ENCODE measurements around the gene NOS2.
"Not testable (repeated sequence)": the region's sequence is repeated elsewhere in the genome, so short reads cannot be mapped to it uniquely, and the experiment has no call there.

NOS2 gene

GRCh38 chr17:27800522-27800921 is at the start of gene NOS2:
Gene NOS2, minus strand, starts transcription at chr17:27800529. Its CDS starts 1,720 bp downstream, at chr17:27798809.
- Histone ChIP-seq H3K27ac (ENCODE audit: low read depth, low read length) (no peak within 1 kb of the TSS), H3K4me1 (ENCODE audit: control insufficient read depth, insufficient read depth, low read length) (peaks cover under 1% of the 10 kb centered on the region), H3K27me3 (ENCODE audit: control insufficient read depth, insufficient read depth, low read length) (peaks cover 6% of the 10 kb centered on the region; the same call in 1 of the 2 replicates), H3K9me3 (ENCODE audit: control insufficient read depth, insufficient read depth, low read depth, low read length) (no peaks in the 10 kb centered on the region), H3K9ac (ENCODE audit: low read length) (no peak within 1 kb of the TSS), H3K36me3 (ENCODE audit: control insufficient read depth, insufficient read depth, low read length) (no peaks in the 10 kb centered on the region), H3K4me3 (ENCODE audit: low read depth, low read length) (no peak within 1 kb of the TSS)

- no peak overlapping the region for H3K9ac ChIP-seq (ENCODE audit: low read length)
- H3K27ac ChIP-seq (ENCODE audit: low read depth, low read length): no peak overlapping the region
- no peaks in the 10 kb centered on the region for H3K36me3 ChIP-seq (ENCODE audit: control insufficient read depth, insufficient read depth, low read length)
- no peaks in the 10 kb centered on the region for H3K9me3 ChIP-seq (ENCODE audit: control insufficient read depth, insufficient read depth, low read depth, low read length)
- H3K27me3 ChIP-seq (ENCODE audit: control insufficient read depth, insufficient read depth, low read length): no peaks in the 10 kb centered on the region; the same call in 1 of the 2 replicates
- H3K4me3 ChIP-seq (ENCODE audit: low read depth, low read length): no peak overlapping the region
- H3K4me1 ChIP-seq (ENCODE audit: control insufficient read depth, insufficient read depth, low read length): no peaks in the 10 kb centered on the region
Measured at GRCh38 chr17:27849474-27850185, 49.3 kb upstream of the NOS2 start.

- Histone ChIP-seq H3K4me3 (ENCODE audit: low read depth, low read length) (no peak overlapping the region), H3K27ac (ENCODE audit: low read depth, low read length) (no peak overlapping the region), H3K4me1 (ENCODE audit: control insufficient read depth, insufficient read depth, low read length) (no peaks in the 10 kb centered on the region), H3K9ac (ENCODE audit: low read length) (no peak overlapping the region), H3K36me3 (ENCODE audit: control insufficient read depth, insufficient read depth, low read length) (no peaks in the 10 kb centered on the region), H3K27me3 (ENCODE audit: control insufficient read depth, insufficient read depth, low read length) (no peaks in the 10 kb centered on the region; the same call in 1 of the 2 replicates), H3K9me3 (ENCODE audit: control insufficient read depth, insufficient read depth, low read depth, low read length) (no peaks in the 10 kb centered on the region)
Measured at GRCh38 chr17:27848931-27849330, 48.6 kb upstream of the NOS2 start.

- H3K36me3 ChIP-seq (ENCODE audit: control insufficient read depth, insufficient read depth, low read length); H3K27me3 ChIP-seq (ENCODE audit: control insufficient read depth, insufficient read depth, low read length); H3K9ac ChIP-seq (ENCODE audit: low read length); H3K4me1 ChIP-seq (ENCODE audit: control insufficient read depth, insufficient read depth, low read length); H3K27ac ChIP-seq (ENCODE audit: low read depth, low read length); H3K4me3 ChIP-seq (ENCODE audit: low read depth, low read length); H3K9me3 ChIP-seq (ENCODE audit: control insufficient read depth, insufficient read depth, low read depth, low read length): not testable (repeated sequence)
Measured at GRCh38 chr17:27846808-27847307, 46.5 kb upstream of the NOS2 start.

GRCh38 chr17:27846042-27846655 is 45.8 kb upstream of the NOS2 start:
- H3K9ac ChIP-seq (ENCODE audit: low read length): no peak overlapping the region
- H3K36me3 ChIP-seq (ENCODE audit: control insufficient read depth, insufficient read depth, low read length): no peaks in the 10 kb centered on the region
- H3K9me3 ChIP-seq (ENCODE audit: control insufficient read depth, insufficient read depth, low read depth, low read length): no peaks in the 10 kb centered on the region
- no peak overlapping the region for H3K4me3 ChIP-seq (ENCODE audit: low read depth, low read length)
- no peaks in the 10 kb centered on the region for H3K27me3 ChIP-seq (ENCODE audit: control insufficient read depth, insufficient read depth, low read length)
- no peaks in the 10 kb centered on the region for H3K4me1 ChIP-seq (ENCODE audit: control insufficient read depth, insufficient read depth, low read length)
- H3K27ac ChIP-seq (ENCODE audit: low read depth, low read length): no peak overlapping the region

DNA sequence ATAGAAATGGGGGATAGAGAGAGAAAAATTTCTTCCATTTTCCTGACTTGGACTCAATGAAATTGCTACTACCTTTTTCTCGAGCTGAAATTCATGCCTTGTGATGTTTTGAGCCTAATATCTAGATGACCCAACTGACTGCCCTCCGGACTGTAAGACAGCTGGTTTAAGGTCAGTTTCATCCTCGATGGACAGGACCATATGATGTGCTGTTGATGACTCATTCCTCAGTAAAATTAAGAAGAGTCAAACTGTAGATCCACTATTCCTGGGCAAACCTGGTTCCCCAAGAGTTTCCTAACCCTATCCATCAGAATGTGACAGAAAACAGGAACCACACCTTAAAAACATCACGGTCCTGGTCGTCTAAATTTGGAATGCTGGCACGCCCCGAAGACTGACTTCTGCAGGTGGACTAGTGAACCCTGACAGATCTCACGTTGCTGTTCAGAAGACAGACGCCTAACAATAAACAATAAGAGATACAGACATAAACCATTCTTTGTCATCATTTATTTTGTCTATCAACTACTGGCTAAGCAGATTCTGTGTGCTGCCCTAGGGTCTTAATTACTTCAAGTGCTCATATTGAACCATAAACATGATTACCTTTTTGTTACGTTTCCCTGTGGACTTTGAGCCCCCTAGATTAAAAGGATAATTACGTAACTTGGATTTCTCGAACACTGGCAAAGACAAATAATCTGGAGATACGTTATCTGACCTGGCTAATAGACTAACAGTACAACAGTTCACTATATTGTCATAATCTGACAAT is 45.1 kb upstream of the NOS2 start:
- Histone ChIP-seq H3K36me3 (ENCODE audit: control insufficient read depth, insufficient read depth, low read length) (no peaks in the 10 kb centered on the region), H3K27me3 (ENCODE audit: control insufficient read depth, insufficient read depth, low read length) (no peaks in the 10 kb centered on the region), H3K4me1 (ENCODE audit: control insufficient read depth, insufficient read depth, low read length) (no peaks in the 10 kb centered on the region), H3K9me3 (ENCODE audit: control insufficient read depth, insufficient read depth, low read depth, low read length) (no peaks in the 10 kb centered on the region), H3K4me3 (ENCODE audit: low read depth, low read length) (no peak overlapping the region), H3K9ac (ENCODE audit: low read length) (no peak overlapping the region), H3K27ac (ENCODE audit: low read depth, low read length) (no peak overlapping the region)

DNA sequence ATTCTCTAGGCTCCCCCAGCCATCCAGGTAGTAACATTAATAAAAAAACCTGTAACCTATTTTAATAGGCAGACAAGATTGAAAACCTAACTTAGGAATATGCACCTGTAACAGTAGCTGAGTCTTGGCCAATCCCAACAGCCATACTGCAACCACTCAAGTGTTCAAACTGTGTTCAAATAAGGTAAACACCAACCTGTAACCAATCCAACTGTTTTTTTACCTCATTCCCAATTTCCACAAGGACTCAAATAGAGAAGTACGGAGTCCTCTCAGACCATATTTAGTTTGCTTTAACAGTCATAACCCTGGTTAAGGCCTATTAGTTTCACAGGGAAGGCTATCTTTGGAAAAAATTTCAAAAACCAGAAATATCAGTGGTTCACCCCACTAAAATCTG is 40.4 kb upstream of the NOS2 start:
- Histone ChIP-seq H3K9ac (ENCODE audit: low read length) (no peak overlapping the region), H3K27me3 (ENCODE audit: control insufficient read depth, insufficient read depth, low read length) (no peaks in the 10 kb centered on the region), H3K4me3 (ENCODE audit: low read depth, low read length) (no peak overlapping the region), H3K36me3 (ENCODE audit: control insufficient read depth, insufficient read depth, low read length) (no peaks in the 10 kb centered on the region), H3K9me3 (ENCODE audit: control insufficient read depth, insufficient read depth, low read depth, low read length) (no peaks in the 10 kb centered on the region), H3K27ac (ENCODE audit: low read depth, low read length) (no peak overlapping the region), H3K4me1 (ENCODE audit: control insufficient read depth, insufficient read depth, low read length) (no peaks in the 10 kb centered on the region)

DNA sequence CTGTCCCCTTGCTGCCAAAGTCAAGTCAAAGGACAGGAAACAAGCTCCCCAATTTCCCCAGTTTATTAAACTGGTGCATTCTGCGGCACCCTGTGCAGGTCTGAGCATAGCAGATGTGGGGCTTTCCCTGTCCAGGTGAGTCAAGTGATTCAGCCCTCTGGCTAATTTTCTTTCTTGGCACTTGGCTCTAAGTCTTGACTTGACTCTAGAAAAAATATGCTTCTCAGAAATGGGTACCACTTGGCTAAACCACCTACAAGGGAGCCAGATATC is 40.0 kb upstream of the NOS2 start:
- H3K27me3 ChIP-seq (ENCODE audit: control insufficient read depth, insufficient read depth, low read length); H3K27ac ChIP-seq (ENCODE audit: low read depth, low read length); H3K9me3 ChIP-seq (ENCODE audit: control insufficient read depth, insufficient read depth, low read depth, low read length); H3K36me3 ChIP-seq (ENCODE audit: control insufficient read depth, insufficient read depth, low read length); H3K4me1 ChIP-seq (ENCODE audit: control insufficient read depth, insufficient read depth, low read length); H3K9ac ChIP-seq (ENCODE audit: low read length); H3K4me3 ChIP-seq (ENCODE audit: low read depth, low read length): not testable (repeated sequence)

- not testable (repeated sequence) for H3K9me3 ChIP-seq (ENCODE audit: control insufficient read depth, insufficient read depth, low read depth, low read length); H3K27me3 ChIP-seq (ENCODE audit: control insufficient read depth, insufficient read depth, low read length); H3K36me3 ChIP-seq (ENCODE audit: control insufficient read depth, insufficient read depth, low read length); H3K4me3 ChIP-seq (ENCODE audit: low read depth, low read length); H3K9ac ChIP-seq (ENCODE audit: low read length); H3K27ac ChIP-seq (ENCODE audit: low read depth, low read length); H3K4me1 ChIP-seq (ENCODE audit: control insufficient read depth, insufficient read depth, low read length)
Measured at GRCh38 chr17:27839571-27840405, 39.5 kb upstream of the NOS2 start.

- not testable (repeated sequence) for H3K4me1 ChIP-seq (ENCODE audit: control insufficient read depth, insufficient read depth, low read length); H3K9ac ChIP-seq (ENCODE audit: low read length); H3K27me3 ChIP-seq (ENCODE audit: control insufficient read depth, insufficient read depth, low read length); H3K9me3 ChIP-seq (ENCODE audit: control insufficient read depth, insufficient read depth, low read depth, low read length); H3K36me3 ChIP-seq (ENCODE audit: control insufficient read depth, insufficient read depth, low read length); H3K27ac ChIP-seq (ENCODE audit: low read depth, low read length); H3K4me3 ChIP-seq (ENCODE audit: low read depth, low read length)
Measured at GRCh38 chr17:27838607-27839006, 38.3 kb upstream of the NOS2 start.

Measured in HUES6 (cell line).